Adrenal gland (tissue), 12 donors: ENCODE measurements around the gene PTPRE. TPM values are rescaled to one million over a fixed set of nuclear protein-coding genes. Genes with fewer than 3 reads are reported as not detected.

Experiments
- DNase-seq, 7 donors: peaks; one replicate each; pipeline ENCODE4 v3.0.0-alpha.2; 2019 to 2020
- H3K27ac ChIP-seq, 5 donors: fragments of 200-600 bp; sonication (generic) in 4 of 5; 1 replicate in 3 of 5; 2 replicates in 2 of 5; pipeline versions ENCODE4 v1.5.1 to v1.8.0; 2016 to 2020; ENCODE audit warnings: mild to moderate bottlenecking in 1 of 5
- H3K27me3 ChIP-seq: fragments of 200-600 bp; 2 replicates; pipeline ENCODE4 v1.8.0; 2021
- H3K36me3 ChIP-seq, 2 donors: fragments of 200-600 bp; replicated peaks in 1 of 2; 1 replicate in 1 of 2; 2 replicates in 1 of 2; pipeline versions ENCODE4 v1.5.1 to v1.8.0; 2018 to 2022
- H3K4me1 ChIP-seq, 2 donors: fragments of 200-600 bp; replicated peaks in 1 of 2; 1 replicate in 1 of 2; 2 replicates in 1 of 2; pipeline versions ENCODE4 v1.5.1 to v1.8.0; 2018 to 2021
- H3K4me3 ChIP-seq, 4 donors: fragments of 200-600 bp; sonication (generic) in 3 of 4; one replicate each; pipeline ENCODE4 v1.5.1; 2016 to 2018
- H3K9me3 ChIP-seq, 3 donors: fragments of 200-600 bp; sonication (generic) in 1 of 3; replicated peaks in 1 of 3; 1 replicate in 2 of 3; 2 replicates in 1 of 3; pipeline versions ENCODE4 v1.5.1 to v1.8.0; 2016 to 2021
- CTCF ChIP-seq, 6 experiments: fragments of 450-650 bp in 4 of 6; fragments of 200-600 bp in 2 of 6; sonication (generic) in 1 of 6; IDR thresholded peaks; 1 replicate in 5 of 6; 2 replicates in 1 of 6; pipeline versions ENCODE4 v1.5.1 to v1.8.0; 2016 to 2021; ENCODE audit warnings: antibody characterized with exemption in 6 of 6, mild to moderate bottlenecking in 2 of 6, moderate library complexity in 1 of 6
- POLR2A ChIP-seq, 2 donors: fragments of 450-650 bp; IDR thresholded peaks; one replicate each; pipeline ENCODE4 v1.6.1; 2017; ENCODE audit warnings: antibody characterized with exemption in 2 of 2, mild to moderate bottlenecking in 2 of 2, moderate library complexity in 1 of 2
- WGBS, 4 donors: extraction: QIAGEN DNeasy Blood & Tissue Kit in 2 of 4; methylation state at CpG; one replicate each; pipeline versions ENCODE4 v1.1.5 to v1.1.7; 2013 to 2017; 5-methylcytosine and 5-hydroxymethylcytosine counted together
- intact Hi-C, 2 donors: fragments of 100-400 bp; cut with DNase I; formaldehyde crosslinking; loops; one replicate each; pipeline versions ENCODE4 v1.14.1 to v1.15.0; 2022 to 2023
- polyA plus RNA-seq, 3 donors: library from polyadenylated mRNA; stranded (reverse); fragments of 200-250 nt in 2 of 3; fragments of 350-450 nt in 1 of 3; fragmentation: Illumina TruSeq in 1 of 3; extraction: RNeasy Lipid Tissue Mini Kit (QIAGEN cat#74804) in 1 of 3; gene quantifications; one replicate each; pipeline ENCODE4 v1.2.3, GENCODE V29; 2013 to 2014
- total RNA-seq, 9 donors: library from RNA; depleted of rRNA in 4 of 9; stranded (reverse); fragments of >200 nt in 4 of 9; fragments of 120-200 nt in 1 of 9; fragmentation: NEBNext Ultra II Directional in 1 of 9; extraction: Animal tissue kit (Norgen Biotek cat#: 25700) in 1 of 9; gene quantifications; one replicate each; pipeline versions ENCODE4 v1.1.0 to v1.2.4, GENCODE V29; 2013 to 2023
- donor health status: healthy with polysubstance abuse.
- donor health status: Bipolar disorder and iron deficiency.
- donor health status: DM: yes; HTN: yes; CAD: no.
- donor health status: DM: no; HTN: no; CAD: no.
- donor health status: DM: no; HTN: no; CAD: no.
- donor health status: DM: yes; HTN: yes; CAD: no.

Gene PTPRE
- total and polyA plus RNA-seq, 12 donors, result 7.6 to 52.8 (median 41.0) TPM

DNA sequence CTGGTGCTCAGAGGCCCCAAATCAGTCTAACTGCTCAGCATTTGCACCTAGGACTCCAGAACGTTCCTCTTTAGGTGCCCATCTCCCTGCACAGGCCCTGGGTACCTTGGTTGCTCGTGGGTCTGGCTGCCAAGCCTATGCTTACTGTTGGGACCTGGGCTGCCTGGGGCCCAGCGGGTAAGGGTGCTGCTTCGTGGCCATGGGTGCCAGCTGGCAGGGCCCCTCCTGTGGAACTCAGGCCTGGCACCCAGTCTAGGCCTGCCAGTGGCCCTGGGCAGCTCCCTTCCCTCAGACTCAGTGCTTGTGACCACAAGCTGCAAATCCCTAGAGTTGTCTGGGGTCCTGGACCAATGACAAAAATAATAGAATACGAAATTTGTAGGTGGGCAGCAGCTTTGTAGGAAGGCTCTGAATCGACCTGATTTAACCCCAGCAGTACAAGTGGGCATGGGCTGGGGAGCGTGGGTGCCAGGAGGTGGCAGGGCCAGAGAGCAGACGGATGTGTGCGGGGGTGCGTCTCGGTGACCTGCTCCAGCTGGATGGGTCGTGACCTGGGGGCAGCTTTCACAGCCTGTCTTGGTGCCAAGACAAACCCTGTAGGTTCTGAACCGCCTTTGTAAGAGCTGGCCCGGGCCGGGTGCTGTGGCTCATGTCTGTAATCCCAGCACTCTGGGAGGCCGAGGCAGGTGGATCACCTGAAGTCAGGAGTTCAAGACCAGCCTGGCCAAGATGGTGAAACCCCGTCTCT, 149.6 kb downstream of the PTPRE start:
- DNase-seq, result peak in 2 of 7 donors; percentile 11 to 12
- Histone ChIP-seq H3K9me3 (no peaks in the 10 kb centered on the region), H3K36me3 (peaks cover 0 to 28% of the 10 kb centered on the region in 2 donors), H3K4me1 (no peaks in the 10 kb centered on the region), H3K27me3 (no peaks in the 10 kb centered on the region), H3K4me3 (no peak overlapping the region), H3K27ac (no peak overlapping the region)
- 82 to 91% (median 90%) methylated on average over 12 to 17 of the region's 17 CpGs for WGBS, 4 donors
- TF ChIP-seq CTCF (IDR thresholded peaks at IDR 0.05) (no peak), POLR2A (IDR thresholded peaks at IDR 0.05) (no peak)
- intact Hi-C loops, result no loop called here

GRCh38 chr10:128058106-128058749, 151.3 kb downstream of the PTPRE start:
- H3K4me1 ChIP-seq, result peaks cover 2 to 11% of the 10 kb centered on the region in 2 donors
- H3K27ac ChIP-seq, result no peak overlapping the region
- no peaks in the 10 kb centered on the region for H3K27me3 ChIP-seq
- TF ChIP-seq CTCF (IDR thresholded peaks at IDR 0.05), result no peak
- TF ChIP-seq POLR2A (IDR thresholded peaks at IDR 0.05), result no peak
- intact Hi-C loops, result no loop called here
- peaks cover 0 to 28% of the 10 kb centered on the region in 2 donors for H3K36me3 ChIP-seq
- peak in 2 of 7 donors; percentile 3 to 13 for DNase-seq
- no peak overlapping the region for H3K4me3 ChIP-seq
- WGBS, 4 donors, result 91 to 100% (median 97%) methylated on average over 6 to 9 of the region's 9 CpGs
- no peaks in the 10 kb centered on the region for H3K9me3 ChIP-seq

DNA sequence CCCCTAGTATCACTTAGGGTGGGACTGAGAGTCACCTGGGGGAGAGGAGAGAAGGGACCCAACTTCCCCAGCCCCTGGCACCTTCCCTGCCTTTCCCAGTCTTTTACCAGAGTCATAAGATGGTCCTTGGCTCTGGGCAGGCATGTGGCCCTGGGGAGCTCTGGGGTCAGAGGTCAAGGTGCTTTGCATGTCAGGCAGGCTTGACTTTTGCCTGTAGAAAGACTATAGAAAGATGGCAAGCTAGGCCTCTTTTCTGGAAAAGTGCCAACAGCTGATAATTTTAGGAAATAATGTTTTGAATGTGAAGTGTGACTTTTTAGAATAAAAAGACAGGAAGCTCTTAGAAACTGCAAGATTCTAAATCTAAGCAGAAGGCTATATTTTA, 151.8 kb downstream of the PTPRE start:
- Histone ChIP-seq H3K36me3 (peaks cover 0 to 28% of the 10 kb centered on the region in 2 donors), H3K4me1 (peaks cover 7 to 16% of the 10 kb centered on the region in 2 donors)
- intact Hi-C loops, result no loop called here

More for the DNA sequence above, 151.8 kb downstream of the PTPRE start:
- Histone ChIP-seq H3K4me3 (no peak overlapping the region), H3K27me3 (no peaks in the 10 kb centered on the region), H3K27ac (no peak overlapping the region), H3K9me3 (no peaks in the 10 kb centered on the region)
- TF ChIP-seq POLR2A (IDR thresholded peaks at IDR 0.05), result no peak
- no peak for TF ChIP-seq CTCF (IDR thresholded peaks at IDR 0.05)
- DNase-seq, result peak in 1 of 7 donors; percentile 14
